SU-DHL-6 (cell line): Measurements from ENCODE around the gene DIAPH2.

Source experiments
- H2AFZ ChIP-seq: fragments of 200-600 bp; sonication (generic); 2 replicates; pipeline ENCODE4 v1.6.1; 2014; ENCODE audit warnings: low read depth, mild to moderate bottlenecking, moderate library complexity, mixed read lengths, antibody characterized with exemption, low read length; ENCODE audit not compliant: severe bottlenecking
- H3F3A ChIP-seq: fragments of 200-600 bp; shearing (Covaris generic); 2 replicates; pipeline ENCODE4 v1.6.0; 2016; ENCODE audit warnings: antibody characterized with exemption, mild to moderate bottlenecking; ENCODE audit not compliant: insufficient read depth
- H3K27ac ChIP-seq: fragments of 200-600 bp; sonication (generic); 2 replicates; pipeline ENCODE4 v1.5.1; 2016; ENCODE audit warnings: low read depth, mild to moderate bottlenecking, low read length, moderate library complexity, mixed read lengths
- H3K27me3 ChIP-seq: fragments of 200-600 bp; sonication (generic), shearing (Covaris generic); 2 replicates; pipeline ENCODE4 v1.6.0; 2014; ENCODE audit warnings: mild to moderate bottlenecking, low read length
- H3K36me3 ChIP-seq: fragments of 200-600 bp; sonication (generic); 2 replicates; pipeline ENCODE4 v1.6.1; 2014; ENCODE audit warnings: mild to moderate bottlenecking, low read length, mixed read lengths
- H3K4me2 ChIP-seq: fragments of 300-600, 200-600 bp; shearing (Covaris generic), sonication (generic); 2 replicates; pipeline ENCODE4 v1.6.0; 2014; ENCODE audit warnings: low read length, low read depth, mild to moderate bottlenecking; ENCODE audit not compliant: poor library complexity, severe bottlenecking
- H3K4me3 ChIP-seq: fragments of 200-600 bp; sonication (generic); 2 replicates; pipeline ENCODE4 v1.5.1; 2014; ENCODE audit warnings: antibody characterized with exemption, low read length, mild to moderate bottlenecking, mixed read lengths; ENCODE audit not compliant: insufficient read depth, poor library complexity, severe bottlenecking
- H3K79me2 ChIP-seq: fragments of 200-600 bp; sonication (generic); 2 replicates; pipeline ENCODE4 v1.6.1; 2014; ENCODE audit warnings: mild to moderate bottlenecking, low read length, moderate library complexity; ENCODE audit not compliant: insufficient read depth
- H3K9ac ChIP-seq: fragments of 200-600 bp; sonication (generic); 2 replicates; pipeline ENCODE4 v1.7.0; 2014; ENCODE audit warnings: mild to moderate bottlenecking, low read length
- H3K9me2 ChIP-seq: fragments of 200-600 bp; sonication (generic); replicated peaks from 2 replicates; pipeline ENCODE4 v1.6.1; 2014; ENCODE audit warnings: low read length; ENCODE audit not compliant: insufficient read depth
- H3K9me3 ChIP-seq: fragments of 200-600 bp; sonication (generic); 2 replicates; pipeline ENCODE4 v1.6.1; 2014; ENCODE audit warnings: low read length, mixed read lengths; ENCODE audit not compliant: insufficient read depth
- H4K20me1 ChIP-seq: fragments of 200-600 bp; sonication (generic); 2 replicates; pipeline ENCODE4 v1.6.1; 2014; ENCODE audit warnings: low read depth, mild to moderate bottlenecking, antibody characterized with exemption, low read length, moderate library complexity, mixed read lengths
- EZH2phosphoT487 ChIP-seq: fragments of 200-600 bp; sonication (generic), shearing (Covaris generic); conservative IDR thresholded peaks from 2 replicates; pipeline ENCODE4 v1.6.1; 2018; ENCODE audit warnings: mild to moderate bottlenecking, antibody characterized with exemption, low read length, moderate library complexity, mixed read lengths
- TF ChIP-seq, protein P1 (sequence below): fragments of 200-600 bp; sonication (generic); IDR thresholded peaks from one replicate; pipeline ENCODE4 v1.5.1; 2017; ENCODE audit warnings: antibody characterized with exemption, mild to moderate bottlenecking, low read length, moderate library complexity; ENCODE audit not compliant: insufficient read depth, poor library complexity, severe bottlenecking

DIAPH2 gene

DNA sequence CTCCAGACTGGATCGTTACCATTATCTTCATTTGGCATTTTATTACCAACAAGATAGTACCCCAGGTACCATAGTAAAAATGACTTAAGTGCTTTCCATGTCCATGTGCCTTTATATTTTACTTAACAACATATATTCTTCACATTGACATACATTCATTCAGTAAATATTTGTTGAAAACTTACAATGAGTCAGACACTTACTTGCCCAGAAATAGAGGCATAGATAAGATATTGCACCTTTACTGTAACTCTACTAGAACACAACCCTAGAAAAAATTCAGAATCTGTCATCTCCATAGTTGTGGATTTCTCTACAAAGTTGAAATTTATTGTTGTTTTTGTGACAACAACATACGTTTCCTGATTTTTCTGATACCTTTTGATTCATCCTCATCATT is 839.7 kb downstream of the DIAPH2 start:
- H3K79me2 ChIP-seq = no peaks in the 10 kb centered on the region
- no peak overlapping the region for H3K4me3 ChIP-seq
- no peaks in the 10 kb centered on the region for H3K9me3 ChIP-seq
- no peaks in the 10 kb centered on the region for H4K20me1 ChIP-seq
- no peak overlapping the region for H3K9ac ChIP-seq
- H3K27me3 ChIP-seq = no peaks in the 10 kb centered on the region
- no peak overlapping the region for H3K4me2 ChIP-seq
- H3K9me2 ChIP-seq = no peaks in the 10 kb centered on the region
- no peak overlapping the region for H3K27ac ChIP-seq
- H3K36me3 ChIP-seq = no peaks in the 10 kb centered on the region
- no peaks in the 10 kb centered on the region for H3F3A ChIP-seq
- no peak for TF ChIP-seq EZH2phosphoT487
- TF ChIP-seq, protein P1, sequence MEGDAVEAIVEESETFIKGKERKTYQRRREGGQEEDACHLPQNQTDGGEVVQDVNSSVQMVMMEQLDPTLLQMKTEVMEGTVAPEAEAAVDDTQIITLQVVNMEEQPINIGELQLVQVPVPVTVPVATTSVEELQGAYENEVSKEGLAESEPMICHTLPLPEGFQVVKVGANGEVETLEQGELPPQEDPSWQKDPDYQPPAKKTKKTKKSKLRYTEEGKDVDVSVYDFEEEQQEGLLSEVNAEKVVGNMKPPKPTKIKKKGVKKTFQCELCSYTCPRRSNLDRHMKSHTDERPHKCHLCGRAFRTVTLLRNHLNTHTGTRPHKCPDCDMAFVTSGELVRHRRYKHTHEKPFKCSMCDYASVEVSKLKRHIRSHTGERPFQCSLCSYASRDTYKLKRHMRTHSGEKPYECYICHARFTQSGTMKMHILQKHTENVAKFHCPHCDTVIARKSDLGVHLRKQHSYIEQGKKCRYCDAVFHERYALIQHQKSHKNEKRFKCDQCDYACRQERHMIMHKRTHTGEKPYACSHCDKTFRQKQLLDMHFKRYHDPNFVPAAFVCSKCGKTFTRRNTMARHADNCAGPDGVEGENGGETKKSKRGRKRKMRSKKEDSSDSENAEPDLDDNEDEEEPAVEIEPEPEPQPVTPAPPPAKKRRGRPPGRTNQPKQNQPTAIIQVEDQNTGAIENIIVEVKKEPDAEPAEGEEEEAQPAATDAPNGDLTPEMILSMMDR = no peak
- no peak overlapping the region for H2AFZ ChIP-seq

DNA sequence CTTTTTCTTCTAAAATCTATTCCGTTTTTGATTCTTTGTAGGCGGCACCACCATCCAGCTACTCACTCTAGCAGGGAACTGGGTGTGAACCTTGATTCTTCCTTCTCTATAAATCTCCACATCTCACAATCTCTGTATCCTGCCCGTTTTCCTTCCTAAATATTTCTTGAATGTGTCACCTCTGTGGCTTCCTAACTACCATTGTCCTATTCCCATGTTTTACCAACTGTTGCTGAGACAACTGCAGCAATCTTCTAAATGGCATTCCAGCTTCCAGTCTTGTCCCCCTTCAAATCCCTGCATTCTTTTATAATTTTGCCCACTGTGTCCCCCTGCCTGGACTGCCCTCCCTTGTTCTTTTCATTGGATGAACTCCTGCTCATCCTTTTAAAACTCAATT is 840.4 kb downstream of the DIAPH2 start:
- H3K27ac ChIP-seq = no peak overlapping the region
- no peaks in the 10 kb centered on the region for H3K27me3 ChIP-seq
- H3F3A ChIP-seq = no peaks in the 10 kb centered on the region
- TF ChIP-seq EZH2phosphoT487 = no peak
- TF ChIP-seq, protein P1 = no peak
- no peaks in the 10 kb centered on the region for H3K9me2 ChIP-seq
- H3K4me2 ChIP-seq = no peak overlapping the region
- H3K4me3 ChIP-seq = no peak overlapping the region
- no peaks in the 10 kb centered on the region for H3K79me2 ChIP-seq
- no peak overlapping the region for H3K9ac ChIP-seq
- H3K9me3 ChIP-seq = no peaks in the 10 kb centered on the region
- no peak overlapping the region for H2AFZ ChIP-seq
- no peaks in the 10 kb centered on the region for H3K36me3 ChIP-seq
- H4K20me1 ChIP-seq = no peaks in the 10 kb centered on the region

DNA sequence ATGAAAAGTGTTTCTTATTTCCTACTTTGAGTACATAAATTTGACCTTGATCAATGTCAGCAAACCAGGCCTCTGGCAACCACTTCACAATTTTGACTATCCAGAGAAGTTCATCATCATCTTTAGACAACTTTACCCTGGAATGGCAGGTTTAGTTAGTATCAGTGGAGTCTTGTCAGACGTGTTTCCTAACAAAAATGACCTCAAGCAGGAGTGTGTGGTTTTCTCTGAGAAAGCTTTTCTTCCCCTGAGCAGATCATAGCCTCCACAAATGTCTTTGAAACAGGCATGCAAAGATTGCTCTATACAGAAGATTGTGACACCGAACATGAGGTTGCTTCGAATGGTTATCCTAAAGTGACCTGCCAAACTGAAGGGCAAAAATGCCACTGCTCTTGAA is 841.3 kb downstream of the DIAPH2 start:
- Histone ChIP-seq H3K9ac (no peak overlapping the region), H3K9me2 (no peaks in the 10 kb centered on the region), H3K9me3 (no peaks in the 10 kb centered on the region), H3K4me2 (no peak overlapping the region), H3K36me3 (no peaks in the 10 kb centered on the region), H2AFZ (no peak overlapping the region), H4K20me1 (no peaks in the 10 kb centered on the region), H3K4me3 (no peak overlapping the region), H3K27me3 (no peaks in the 10 kb centered on the region), H3F3A (no peaks in the 10 kb centered on the region), H3K27ac (no peak overlapping the region), H3K79me2 (no peaks in the 10 kb centered on the region)
- TF ChIP-seq EZH2phosphoT487 = no peak
- TF ChIP-seq, protein P1 = no peak
